Heart left ventricle (tissue), 13 donors: ENCODE data around the gene RASSF1.

Experiments used
- CTCF ChIP-seq, 12 donors: fragments of 200-600 bp; sonication (generic) in 4 of 12; IDR thresholded peaks; one replicate each; pipeline versions ENCODE4 v1.5.0 to v1.8.0; 2018 to 2022; ENCODE audit warnings: antibody characterized with exemption in 12 of 12, mild to moderate bottlenecking in 5 of 12
- POLR2A ChIP-seq, 2 donors: fragments of 450-650 bp; IDR thresholded peaks; one replicate each; pipeline ENCODE4 v1.6.1; 2017; ENCODE audit warnings: antibody characterized with exemption in 2 of 2, mild to moderate bottlenecking in 2 of 2, moderate library complexity in 2 of 2
- donor health status: ischemic (EF 13 %, LVEDD 7.1; RV severe dilation, severe dysfunction).
- donor health status: DM: no; HTN: yes; CAD: no.
- donor health status: DM: no; HTN: no; CAD: no.
- donor health status: ischemic (EF 25% LVEDD 6.9; RV normal size, moderate dysfunction).
- donor health status: ischemic (EF 25% LVEDD 5.7; RV mildly dilated, moderate dysfunction).
- donor health status: ischemic (EF 35%, LVEDD 5.7; RV mildly dilated, moderate dysfunction).
- donor health status: nonischemic (EF 11% LVEDD 7.7; RV severe dilation, severe dysfunction).
- donor health status: DM: yes; HTN: yes; CAD: no.
- donor health status: PGD.
- donor health status: ischemic (EF 29% LVEDD 5.4; RV normal size, mild dysfunction).
- donor health status: nonischemic (EF 23%, LVEDD 6.1; RV moderate dilation, normal function).

GRCh38 chr3:50364573-50365079 is 24.0 kb upstream of the RASSF1 start:
- TF ChIP-seq CTCF (IDR thresholded peaks at IDR 0.05): no peak
- TF ChIP-seq POLR2A (IDR thresholded peaks at IDR 0.05): no peak
